Measurements from ENCODE around the gene UBE2U. TPM values are rescaled to one million over a fixed set of nuclear protein-coding genes. Genes with fewer than 3 reads are reported as not detected.

The UBE2U gene
- total and polyA plus RNA-seq, 12 donors = not detected

DNA sequence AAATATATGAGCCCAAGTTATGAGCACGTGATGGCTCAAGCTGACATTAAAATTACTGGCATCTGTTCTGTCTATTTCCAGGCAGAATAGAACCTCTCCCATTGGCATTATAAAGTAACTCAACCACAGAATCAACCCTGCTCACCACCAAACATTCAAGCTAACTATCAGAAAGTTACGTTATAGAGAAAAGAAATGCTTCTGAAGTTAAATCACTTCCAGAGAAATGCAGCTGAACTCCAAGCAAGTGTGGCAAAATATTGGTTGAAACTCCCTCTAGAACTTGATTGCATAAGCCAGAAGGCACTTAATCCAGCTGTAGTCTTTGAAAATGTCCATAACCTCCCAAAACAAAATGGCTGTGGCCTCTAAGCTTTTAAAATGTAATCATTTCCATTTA lies 36.2 kb upstream of the UBE2U start:
- H3K4me1 ChIP-seq (replicated peaks in 1 of 2) = peaks cover 0 to under 1% of the 10 kb centered on the region in 2 donors
- no peak for TF ChIP-seq POLR2A (IDR thresholded peaks at IDR 0.05)
- TF ChIP-seq, protein P1, sequence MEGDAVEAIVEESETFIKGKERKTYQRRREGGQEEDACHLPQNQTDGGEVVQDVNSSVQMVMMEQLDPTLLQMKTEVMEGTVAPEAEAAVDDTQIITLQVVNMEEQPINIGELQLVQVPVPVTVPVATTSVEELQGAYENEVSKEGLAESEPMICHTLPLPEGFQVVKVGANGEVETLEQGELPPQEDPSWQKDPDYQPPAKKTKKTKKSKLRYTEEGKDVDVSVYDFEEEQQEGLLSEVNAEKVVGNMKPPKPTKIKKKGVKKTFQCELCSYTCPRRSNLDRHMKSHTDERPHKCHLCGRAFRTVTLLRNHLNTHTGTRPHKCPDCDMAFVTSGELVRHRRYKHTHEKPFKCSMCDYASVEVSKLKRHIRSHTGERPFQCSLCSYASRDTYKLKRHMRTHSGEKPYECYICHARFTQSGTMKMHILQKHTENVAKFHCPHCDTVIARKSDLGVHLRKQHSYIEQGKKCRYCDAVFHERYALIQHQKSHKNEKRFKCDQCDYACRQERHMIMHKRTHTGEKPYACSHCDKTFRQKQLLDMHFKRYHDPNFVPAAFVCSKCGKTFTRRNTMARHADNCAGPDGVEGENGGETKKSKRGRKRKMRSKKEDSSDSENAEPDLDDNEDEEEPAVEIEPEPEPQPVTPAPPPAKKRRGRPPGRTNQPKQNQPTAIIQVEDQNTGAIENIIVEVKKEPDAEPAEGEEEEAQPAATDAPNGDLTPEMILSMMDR (IDR thresholded peaks at IDR 0.05) = no peak
- H3K4me3 ChIP-seq = no peak overlapping the region
- no peaks in the 10 kb centered on the region for H3K27me3 ChIP-seq
- no peak overlapping the region for H3K27ac ChIP-seq
- intact Hi-C loops (cut with DNase I) = no loop called here
- no peak for DNase-seq
- 46 to 67% (median 65%) methylated on average over 2 of the region's 2 CpGs for WGBS, 4 donors
- no peaks in the 10 kb centered on the region for H3K36me3 ChIP-seq (replicated peaks in 1 of 2)
- H3K9me3 ChIP-seq (replicated peaks in 1 of 3) = no peaks in the 10 kb centered on the region

DNA sequence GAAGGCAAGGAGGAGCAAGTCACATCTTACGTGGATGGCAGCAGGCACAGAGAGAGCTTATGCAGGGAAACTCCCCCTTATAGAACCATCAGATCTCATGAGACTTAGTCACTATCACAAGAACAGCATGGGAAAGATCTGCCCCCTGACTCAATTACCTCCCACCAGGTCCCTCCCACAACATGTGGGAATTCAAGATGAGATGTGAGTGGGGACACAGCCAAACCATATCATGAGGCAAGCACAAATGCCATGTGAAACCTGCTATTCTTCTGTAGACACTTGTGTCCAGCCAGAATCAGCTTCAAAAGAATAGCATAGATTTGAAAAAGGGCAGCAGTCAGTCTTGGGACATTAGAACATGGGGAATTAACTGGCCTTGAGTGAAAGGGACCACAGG lies 32.2 kb upstream of the UBE2U start:
- 84 to 100% (median 93%) methylated on average over 1 of the region's 1 CpG for WGBS, 4 donors
- Histone ChIP-seq H3K27ac (peak overlapping the region in 1 of 5 donors; percentile 45), H3K4me3 (no peak overlapping the region), H3K36me3 (replicated peaks in 1 of 2) (no peaks in the 10 kb centered on the region), H3K4me1 (replicated peaks in 1 of 2) (peaks cover 0 to 15% of the 10 kb centered on the region in 2 donors), H3K9me3 (replicated peaks in 1 of 3) (no peaks in the 10 kb centered on the region), H3K27me3 (no peaks in the 10 kb centered on the region)
- TF ChIP-seq, protein P1 (IDR thresholded peaks at IDR 0.05) = no peak
- no peak for TF ChIP-seq POLR2A (IDR thresholded peaks at IDR 0.05)
- no peak for DNase-seq
- intact Hi-C loops (cut with DNase I) = no loop called here

DNA sequence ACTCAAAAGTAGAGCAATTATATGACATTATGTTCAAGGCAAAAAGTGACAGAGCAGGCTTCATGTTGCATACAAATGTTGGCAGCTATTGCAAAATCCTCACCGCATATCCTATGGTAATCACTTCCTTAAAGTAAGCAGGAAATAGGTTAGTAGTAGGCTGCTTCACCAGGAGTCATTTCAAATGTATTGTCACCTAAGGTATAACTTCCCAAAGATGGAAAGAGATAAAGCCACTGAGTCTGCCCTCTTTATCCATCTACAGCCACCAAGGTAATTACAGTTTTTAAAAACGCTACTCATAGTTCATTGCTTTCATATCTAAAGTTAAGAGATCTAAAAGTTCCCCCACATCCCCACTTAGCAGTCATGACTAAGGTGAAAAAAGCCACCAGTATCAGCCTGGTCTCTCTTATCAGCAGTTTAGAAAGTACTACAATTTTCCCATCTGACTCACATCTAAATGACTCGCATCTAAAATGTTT lies 31.6 kb upstream of the UBE2U start:
- intact Hi-C loops (cut with DNase I) = no loop called here
- no peak overlapping the region for H3K4me3 ChIP-seq
- whole genome bisulfite sequencing, 4 donors = 19 to 31% (median 24%) methylated on average over 3 of the region's 3 CpGs
- DNase-seq = peak in 1 of 7 donors; percentile 24
- H3K9me3 ChIP-seq (replicated peaks in 1 of 3) = no peaks in the 10 kb centered on the region
- no peaks in the 10 kb centered on the region for H3K27me3 ChIP-seq
- peak overlapping the region in 3 of 5 donors; percentile 29 to 54 (median 45) for H3K27ac ChIP-seq
- TF ChIP-seq, protein P1 (IDR thresholded peaks at IDR 0.05) = no peak
- peaks cover 0 to 15% of the 10 kb centered on the region in 2 donors for H3K4me1 ChIP-seq (replicated peaks in 1 of 2)
- no peaks in the 10 kb centered on the region for H3K36me3 ChIP-seq (replicated peaks in 1 of 2)

DNA sequence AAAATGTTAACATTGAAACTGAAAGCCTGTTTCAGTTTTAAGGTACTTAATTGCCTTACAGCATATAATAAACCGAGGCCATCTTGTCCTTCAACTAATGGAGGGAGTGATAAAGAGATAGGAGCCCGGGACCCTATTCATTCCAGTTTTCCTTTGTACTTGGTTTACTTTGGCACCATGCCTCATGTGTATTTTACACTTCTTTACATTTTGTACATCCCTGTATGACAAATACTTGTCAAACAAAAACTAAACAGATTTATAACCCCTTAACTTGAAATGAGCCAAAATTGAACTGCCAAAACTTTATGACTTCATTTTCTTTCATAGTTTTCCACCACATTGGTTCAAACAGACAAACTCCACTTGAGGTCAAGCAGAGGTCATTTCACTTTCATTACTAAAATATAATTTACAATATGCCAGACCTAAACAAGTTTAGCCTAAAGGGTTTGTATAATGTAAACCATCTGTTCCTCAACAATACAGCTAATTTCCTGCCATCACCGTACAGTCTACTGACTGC lies 30.9 kb upstream of the UBE2U start:
- H3K4me1 ChIP-seq (replicated peaks in 1 of 2) = peaks cover 0 to 15% of the 10 kb centered on the region in 2 donors
- no peaks in the 10 kb centered on the region for H3K27me3 ChIP-seq
- intact Hi-C loops (cut with DNase I) = no loop called here
- TF ChIP-seq, protein P1 (IDR thresholded peaks at IDR 0.05) = no peak
- TF ChIP-seq POLR2A (IDR thresholded peaks at IDR 0.05) = no peak
- peak overlapping the region in 2 of 5 donors; percentile 29 to 54 for H3K27ac ChIP-seq
- H3K4me3 ChIP-seq = no peak overlapping the region
- WGBS, 4 donors = 38 to 49% (median 40%) methylated on average over 3 of the region's 3 CpGs
- DNase-seq = no peak
- H3K36me3 ChIP-seq (replicated peaks in 1 of 2) = no peaks in the 10 kb centered on the region
- H3K9me3 ChIP-seq (replicated peaks in 1 of 3) = no peaks in the 10 kb centered on the region

Measured in adrenal gland (tissue), 12 donors.